Measurements from ENCODE around the gene ZMAT5.

- TF ChIP-seq CTCF (IDR thresholded peaks at IDR 0.05; ENCODE audit: insufficient read depth, low read depth, low read length) (no peak), EZH2 (IDR thresholded peaks at IDR 0.05; ENCODE audit: insufficient read depth, low read length) (no peak)
Measured at GRCh38 chr22:29697853-29698598, 68.8 kb downstream of the ZMAT5 start.

Measured in astrocyte (in vitro differentiated cells and primary cell).